ENCODE results near the gene XAGE1B. TPM values are rescaled to one million over a fixed set of nuclear protein-coding genes. Genes with fewer than 3 reads are reported as not detected.

The XAGE1B gene
- total RNA-seq, 1 donor from 2014 or later: not detected

Other genes starting within 250 kb of the XAGE1B start
- not detected for gene XAGE2, start 148.0 kb downstream of the XAGE1B start, total RNA-seq
- not detected for gene XAGE1A, start 21.3 kb downstream of the XAGE1B start, total RNA-seq
- not detected for gene SSX7, start 137.8 kb upstream of the XAGE1B start, total RNA-seq
- gene SSX2, start 190.1 kb upstream of the XAGE1B start, total RNA-seq: not detected
- not detected for gene SSX2B, start 234.2 kb upstream of the XAGE1B start, total RNA-seq